Brain pericyte (primary cell): ENCODE results near the gene RAD18.

Experiments used
- DNase-seq: peaks from one replicate; pipeline ENCODE4 v3.0.0-alpha.2; 2012; ENCODE audit warnings: low read depth, low spot score

Gene RAD18

GRCh38 chr3:8985411-8985831 lies 22.1 kb upstream of the RAD18 start:
- DNase-seq = no peak

DNA sequence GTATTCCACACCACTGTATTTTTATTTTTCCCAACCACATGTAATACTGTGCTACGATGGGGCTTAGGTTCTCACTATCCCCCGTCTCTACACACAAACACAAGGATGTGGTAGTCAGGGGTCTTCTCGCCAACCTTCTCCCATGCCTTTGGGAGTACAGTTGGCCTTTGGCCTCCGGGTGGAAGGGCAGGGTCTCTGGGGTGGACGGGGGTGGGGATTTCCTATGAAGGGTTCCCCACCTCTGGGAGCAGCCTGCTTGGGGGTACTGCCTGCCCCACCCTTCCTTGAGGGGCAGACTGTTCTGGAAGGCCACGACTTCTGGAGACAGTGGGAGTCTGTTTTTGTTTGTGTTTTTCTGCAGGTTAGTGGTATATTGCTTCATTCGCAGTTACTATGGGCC lies 21.3 kb upstream of the RAD18 start:
- no peak for DNase-seq

GRCh38 chr3:8984081-8984480 lies 20.8 kb upstream of the RAD18 start:
- no peak for DNase-seq

GRCh38 chr3:8983591-8983990 lies 20.3 kb upstream of the RAD18 start:
- DNase-seq = no peak

- no peak for DNase-seq
Observed at GRCh38 chr3:8983026-8983425, 19.8 kb upstream of the RAD18 start.

DNA sequence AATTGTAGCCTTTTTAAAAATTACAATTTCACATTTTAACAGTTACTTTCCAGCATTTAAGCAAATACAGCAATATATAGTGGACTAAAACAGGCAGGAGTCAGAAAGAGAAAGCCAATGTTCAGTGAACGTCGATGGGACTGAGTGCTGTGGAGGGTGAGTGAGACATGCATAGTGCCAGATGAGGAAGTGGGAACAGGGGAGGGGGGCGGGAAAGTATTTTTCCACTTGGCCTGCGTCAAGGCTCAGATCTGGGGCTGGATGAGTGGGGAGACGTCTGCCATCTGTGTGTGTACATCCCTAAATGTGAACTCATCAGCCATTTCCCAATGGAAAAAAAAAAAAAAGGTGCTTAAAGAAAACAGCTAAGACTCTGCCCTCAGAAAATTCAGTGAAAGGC lies 19.2 kb upstream of the RAD18 start:
- no peak for DNase-seq

DNA sequence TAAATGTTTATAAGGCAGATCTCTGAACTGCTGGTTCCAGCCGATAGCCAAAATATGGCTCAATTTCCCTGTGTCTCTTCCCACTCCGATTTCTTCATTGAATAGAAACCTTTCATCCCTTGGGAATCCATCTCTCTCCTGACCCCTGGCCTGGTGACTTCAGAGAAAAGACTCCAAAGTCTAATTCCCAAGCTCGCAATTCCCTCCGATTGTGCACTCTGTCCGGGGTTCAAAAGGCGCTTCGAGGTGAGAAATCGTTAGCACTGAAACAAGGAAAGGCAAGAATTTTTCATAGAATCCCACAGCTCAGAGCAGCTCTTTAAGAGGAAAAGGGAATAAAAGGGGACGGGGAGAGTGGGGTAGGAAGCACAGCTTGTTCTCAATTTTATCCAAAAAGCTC lies 18.4 kb upstream of the RAD18 start:
- DNase-seq = no peak

DNA sequence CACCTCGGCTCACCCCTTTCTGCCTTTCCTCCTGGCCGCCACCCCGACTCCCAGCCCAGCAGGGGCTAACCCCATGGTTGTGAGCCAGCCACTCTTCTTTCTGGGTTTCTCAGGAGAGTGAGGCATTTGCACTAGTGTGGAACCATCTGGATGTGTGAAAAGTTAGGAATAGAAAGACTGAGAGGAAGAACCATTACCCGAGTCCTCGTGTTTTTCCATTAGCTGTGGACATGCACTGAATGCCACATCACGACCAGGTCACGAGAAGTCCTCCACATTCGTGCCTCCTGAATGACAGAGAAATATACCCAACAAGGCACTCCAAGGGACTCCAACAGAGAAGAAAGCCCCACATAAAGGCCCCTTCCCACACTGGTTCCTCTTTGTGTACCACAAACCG lies 18.0 kb upstream of the RAD18 start:
- DNase-seq = no peak

DNA sequence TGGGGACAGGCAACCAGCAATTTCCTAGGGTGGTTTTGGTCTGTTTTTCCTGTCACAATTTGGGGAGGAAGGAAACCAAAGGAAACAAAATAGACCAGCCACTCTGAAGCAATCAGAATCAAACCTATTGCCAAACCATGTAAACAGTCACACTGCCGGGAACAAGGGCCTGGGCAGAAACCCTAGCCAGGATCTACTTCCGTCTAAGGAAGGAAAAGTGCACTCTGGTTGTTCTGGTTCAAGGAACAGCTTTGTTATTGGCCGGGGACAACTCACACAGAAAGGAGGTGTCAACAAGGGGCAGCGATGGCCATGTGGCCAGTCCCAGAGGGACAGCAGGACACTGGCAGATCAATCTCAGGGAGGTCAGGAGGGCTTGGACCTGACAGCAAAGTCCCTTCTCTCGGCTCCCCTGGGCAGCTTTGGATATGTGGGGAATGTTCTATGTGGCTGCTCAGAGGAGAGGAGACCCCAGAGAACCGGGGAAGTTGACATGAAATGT lies 17.5 kb upstream of the RAD18 start:
- no peak for DNase-seq

- DNase-seq = no peak
Observed at GRCh38 chr3:8979262-8979661, 16.0 kb upstream of the RAD18 start.

DNA sequence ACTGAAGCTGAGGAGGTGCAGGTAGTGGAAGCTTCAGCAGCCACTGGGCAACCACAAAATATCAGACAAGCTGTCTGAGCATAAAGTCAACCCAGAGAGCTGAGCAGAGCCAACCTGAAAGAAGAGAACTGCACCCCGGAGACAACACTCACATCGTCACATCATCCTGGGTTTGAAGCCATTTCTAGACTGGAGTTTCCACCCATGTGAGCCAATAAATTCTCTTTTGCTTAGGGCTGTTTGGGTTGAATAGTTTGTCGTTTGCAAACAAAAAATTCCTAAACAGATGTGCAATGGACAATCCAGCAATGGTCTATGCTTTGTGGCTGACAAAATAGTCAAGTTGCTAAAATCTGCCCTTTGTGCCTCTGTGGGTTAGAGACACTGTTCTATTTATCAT lies 15.3 kb upstream of the RAD18 start:
- no peak for DNase-seq

DNA sequence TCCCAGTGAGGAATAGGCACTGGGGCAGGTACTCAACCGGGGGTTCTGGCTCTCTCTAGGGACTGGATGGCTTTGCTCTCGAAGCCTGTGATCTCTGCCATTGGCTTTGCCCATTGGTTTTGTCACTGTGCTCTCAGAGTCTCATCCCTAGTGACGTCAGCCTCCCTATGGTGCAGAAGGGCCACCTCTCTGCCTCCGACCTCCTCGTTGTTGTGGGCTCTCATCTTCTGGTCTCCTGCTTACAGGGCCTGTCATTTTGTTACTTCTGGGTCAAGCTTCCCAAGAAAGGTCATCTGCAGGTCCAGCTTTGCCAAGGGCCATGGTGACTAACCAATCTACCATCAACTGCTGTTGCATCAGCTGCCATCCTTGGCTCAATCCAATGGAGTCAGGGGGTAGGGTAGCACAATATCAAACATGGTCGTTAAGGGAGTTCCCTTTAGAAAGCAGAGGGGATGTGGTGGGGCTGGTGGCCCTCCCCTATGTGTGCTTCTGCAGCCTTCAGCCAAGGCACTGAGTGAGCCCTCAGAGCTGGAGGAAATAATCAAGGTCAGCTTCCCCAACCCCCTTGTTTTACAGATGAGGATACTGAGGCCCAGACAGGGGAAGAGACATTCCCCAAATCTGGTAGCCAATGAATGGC lies 13.4 kb upstream of the RAD18 start:
- no peak for DNase-seq

GRCh38 chr3:8975081-8976020 lies 12.1 kb upstream of the RAD18 start:
- DNase-seq = no peak

- no peak for DNase-seq
Observed at GRCh38 chr3:8974458-8974857, 11.2 kb upstream of the RAD18 start.

DNA sequence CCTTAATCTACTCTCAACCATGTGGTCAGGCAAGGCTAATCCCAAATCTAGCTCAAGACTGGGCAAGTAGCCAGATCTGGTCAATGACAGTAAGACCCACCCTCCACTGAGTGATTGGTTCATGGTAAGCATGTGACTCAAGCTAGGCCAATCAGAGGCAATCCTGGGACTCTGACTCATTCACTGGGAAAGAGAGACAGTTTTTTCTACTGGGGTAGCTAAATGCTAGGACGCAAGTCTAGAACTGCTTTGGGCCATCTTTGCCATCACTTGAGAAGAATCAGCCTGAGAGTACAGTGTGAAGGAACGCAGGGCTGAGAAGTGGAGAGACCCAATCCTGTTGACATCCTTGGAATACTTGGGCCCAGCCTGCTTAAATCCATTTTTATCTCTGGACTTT lies 9.4 kb upstream of the RAD18 start:
- no peak for DNase-seq

DNA sequence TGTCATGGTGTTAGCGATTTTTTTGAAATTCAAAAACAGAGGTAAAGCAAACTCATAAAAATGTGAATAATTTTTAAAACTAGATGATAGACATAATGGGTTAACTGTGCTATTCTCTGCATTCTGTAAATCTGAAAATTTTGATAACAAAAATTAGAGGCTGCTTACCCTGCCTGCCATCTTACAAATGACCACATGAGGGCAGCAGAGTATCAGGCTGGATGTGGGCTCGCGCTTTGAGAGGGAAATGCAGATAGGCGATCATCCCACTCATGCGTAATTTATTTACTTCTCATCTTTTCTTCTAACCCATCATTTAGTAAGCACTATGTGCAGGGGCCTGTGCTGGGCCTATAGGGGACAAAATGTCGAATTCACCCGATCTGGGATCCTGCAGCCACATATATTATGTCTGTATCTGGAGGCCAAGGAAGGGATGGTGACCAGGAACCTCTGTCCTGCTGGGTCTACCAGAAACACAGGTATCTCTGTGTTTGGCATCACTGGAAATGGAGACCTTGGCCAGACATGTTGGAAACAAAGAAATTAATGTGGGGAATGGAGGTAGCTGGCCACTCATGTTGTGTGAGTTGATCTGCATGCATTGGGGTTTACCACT lies 7.8 kb upstream of the RAD18 start:
- DNase-seq = no peak

GRCh38 chr3:8969241-8969640 lies 6.0 kb upstream of the RAD18 start:
- DNase-seq = no peak

- DNase-seq = no peak
Observed at GRCh38 chr3:8968375-8968882, 5.2 kb upstream of the RAD18 start.

DNA sequence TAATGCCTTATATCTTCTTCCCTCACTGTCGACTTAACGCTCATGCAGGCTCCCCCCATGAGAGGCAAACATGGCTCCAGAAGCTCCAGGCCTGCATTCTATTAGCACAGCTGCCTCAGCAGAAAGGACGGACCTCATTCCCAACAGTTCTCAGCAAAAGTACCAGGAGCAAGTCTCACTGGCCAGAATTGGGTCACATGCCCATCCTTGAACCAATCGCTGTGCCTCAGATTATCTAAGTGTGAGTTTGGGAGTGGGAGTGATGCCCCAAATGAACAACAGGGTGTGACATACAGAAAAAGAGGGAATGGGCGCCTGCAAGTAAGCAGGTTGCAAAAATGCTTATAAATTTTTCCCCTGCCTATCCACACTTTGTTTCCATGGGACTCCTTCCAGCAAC lies 4.3 kb upstream of the RAD18 start:
- DNase-seq = no peak

- DNase-seq = no peak
Observed at GRCh38 chr3:8966820-8967348, 3.6 kb upstream of the RAD18 start.

DNA sequence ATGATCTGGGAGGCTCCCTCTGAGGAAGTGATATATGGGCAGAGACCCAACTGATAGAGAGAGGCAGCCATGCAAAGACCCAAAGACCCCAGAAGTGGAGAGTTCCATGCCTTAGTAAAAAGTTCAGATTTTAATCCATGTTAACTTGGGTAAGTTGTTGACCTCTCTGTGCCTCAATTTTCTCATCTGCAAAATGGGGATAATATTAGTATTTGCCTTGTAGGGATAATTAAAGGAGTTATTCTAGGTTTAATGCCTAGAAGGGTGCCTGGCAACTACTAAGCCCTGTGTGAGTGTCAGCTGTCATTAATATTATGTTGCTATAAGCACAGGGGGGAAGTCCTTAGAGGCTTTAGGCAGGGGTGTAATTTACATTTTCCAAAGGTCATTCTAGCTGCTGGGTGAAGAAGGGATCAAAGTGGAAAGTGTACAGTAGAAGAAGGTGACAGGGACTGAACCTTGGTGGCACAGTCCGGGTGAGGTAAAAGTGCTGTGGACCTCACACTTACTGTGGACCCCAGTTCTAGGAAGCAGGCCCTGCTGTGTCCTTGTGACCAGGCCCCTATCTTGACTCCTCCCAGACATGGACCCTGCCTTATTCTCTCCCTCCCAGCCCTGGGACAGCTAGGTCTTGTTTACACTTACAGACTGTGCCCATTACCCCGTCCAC lies 3.0 kb upstream of the RAD18 start:
- DNase-seq = no peak
